HG02852 (cell line): ENCODE data around the gene GALNT16.

Experiments used
- ATAC-seq: cut with Tn5 transposase; IDR thresholded peaks from one replicate; pipeline ENCODE4 v1.9.1; 2021; ENCODE audit warnings: mild to moderate bottlenecking, moderate library complexity; ENCODE audit not compliant: unreplicated experiment

The GALNT16 gene

DNA sequence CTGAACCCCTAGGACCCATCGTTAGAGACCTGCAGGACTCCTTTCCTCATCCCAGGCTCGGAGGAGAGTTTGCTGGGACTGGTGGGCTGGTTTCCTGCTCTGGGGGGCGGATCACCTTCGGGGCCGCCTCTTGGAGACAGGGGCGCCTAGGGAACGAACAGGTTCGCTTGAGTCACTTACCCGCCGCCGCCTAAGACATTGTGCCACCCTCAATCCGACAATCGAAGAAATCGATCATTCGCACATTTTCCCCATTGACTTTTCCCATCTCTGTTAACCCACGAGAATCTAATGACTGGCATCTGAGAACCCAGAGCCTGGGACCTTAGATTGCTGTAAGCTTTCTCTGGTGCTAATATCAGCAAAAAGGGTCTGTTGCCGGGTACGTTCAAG lies 138.9 kb downstream of the GALNT16 start:
- no peak for ATAC-seq

DNA sequence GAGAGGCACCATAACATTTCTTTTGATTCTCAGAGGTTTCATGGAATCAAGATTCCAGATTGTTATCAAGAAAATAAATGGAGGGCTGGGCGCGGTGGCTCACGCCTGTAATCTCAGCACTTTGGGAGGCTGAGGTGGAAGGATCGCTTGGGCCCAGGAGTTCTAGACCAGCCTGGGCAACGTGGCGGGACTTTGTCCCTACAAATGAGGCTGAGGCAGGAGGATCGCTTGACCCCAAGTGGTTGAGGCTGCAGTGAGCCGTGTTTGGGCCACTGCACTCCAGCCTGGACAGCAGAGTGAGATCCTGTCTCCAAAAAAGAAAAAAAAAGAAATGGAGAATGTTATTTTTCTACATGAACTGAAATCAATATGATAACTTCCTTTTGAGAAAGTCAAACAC lies 139.8 kb downstream of the GALNT16 start:
- ATAC-seq, result no peak

DNA sequence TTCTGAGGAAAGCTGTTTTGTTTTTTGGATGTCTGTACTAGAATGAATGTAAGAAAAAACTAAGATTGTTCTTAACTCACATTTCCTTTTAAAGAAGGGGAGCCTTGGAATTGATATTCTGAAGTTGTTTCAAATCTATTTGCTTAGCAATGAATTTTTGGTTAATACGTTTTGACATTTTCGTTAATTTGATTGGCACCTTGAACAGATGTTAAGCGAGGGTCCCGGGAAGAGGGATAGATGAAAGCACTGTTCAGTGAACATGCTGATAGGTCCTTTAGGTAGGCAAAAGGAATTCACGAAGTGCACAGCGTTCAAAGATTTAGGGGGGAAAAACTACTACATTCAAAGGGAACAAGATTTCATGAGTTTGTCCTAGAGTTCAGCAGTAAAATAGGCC lies 140.2 kb downstream of the GALNT16 start:
- ATAC-seq, result no peak

DNA sequence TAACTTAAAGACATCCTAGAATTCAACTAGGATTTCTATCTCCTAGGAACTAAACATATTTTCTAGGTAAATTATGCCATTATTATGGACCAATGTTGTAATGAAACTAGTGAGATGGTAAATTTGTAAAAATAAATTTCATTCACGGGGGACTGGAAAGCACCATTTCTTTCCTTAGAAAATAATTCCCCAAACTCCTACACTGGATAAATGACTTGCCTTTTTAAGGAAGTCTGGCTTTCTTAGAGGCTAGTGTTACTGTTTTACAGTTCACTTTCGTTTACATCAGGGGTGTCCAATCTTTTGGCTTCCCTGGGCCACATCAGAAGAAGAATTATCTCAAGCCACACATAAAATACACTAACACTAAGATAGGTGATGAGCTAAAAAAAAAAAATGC lies 141.9 kb downstream of the GALNT16 start:
- no peak for ATAC-seq

DNA sequence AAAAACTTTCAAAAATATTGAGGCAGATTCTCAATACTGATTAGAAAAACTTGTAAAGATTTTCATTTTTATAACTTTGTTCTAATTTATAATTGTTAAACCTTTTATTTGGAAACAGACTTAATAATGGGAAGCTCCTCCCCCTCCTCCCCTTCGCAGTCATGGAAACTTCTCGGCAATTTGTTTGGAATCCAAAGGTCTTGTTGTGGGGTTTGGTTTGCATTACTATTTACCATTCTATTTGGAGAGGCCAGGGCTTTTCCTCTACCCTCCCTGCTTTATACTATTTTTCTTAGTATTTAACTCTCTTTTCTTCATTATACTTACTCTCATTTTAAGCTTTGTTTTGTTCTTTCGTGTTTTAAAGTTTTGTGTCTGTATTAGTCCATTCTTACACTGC lies 144.5 kb downstream of the GALNT16 start:
- no peak for ATAC-seq

DNA sequence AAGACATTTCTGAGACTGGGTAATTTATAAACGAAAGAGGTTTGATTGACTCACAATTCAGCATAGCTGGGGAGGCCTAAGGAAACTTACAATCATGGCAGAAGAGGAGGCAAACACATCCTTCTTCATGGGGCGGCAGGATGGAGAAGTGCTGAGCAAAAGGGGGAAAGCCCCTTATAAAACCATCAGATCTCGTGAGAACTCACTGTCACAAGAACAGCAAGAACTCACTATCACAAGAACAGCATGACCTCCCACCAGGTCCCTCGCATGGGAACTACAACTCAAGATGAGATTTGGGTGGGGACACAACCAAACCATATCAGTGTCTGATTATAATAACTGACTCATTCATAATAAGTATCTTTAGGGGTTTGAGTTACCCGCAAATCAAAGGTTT lies 144.9 kb downstream of the GALNT16 start:
- ATAC-seq, result no peak

DNA sequence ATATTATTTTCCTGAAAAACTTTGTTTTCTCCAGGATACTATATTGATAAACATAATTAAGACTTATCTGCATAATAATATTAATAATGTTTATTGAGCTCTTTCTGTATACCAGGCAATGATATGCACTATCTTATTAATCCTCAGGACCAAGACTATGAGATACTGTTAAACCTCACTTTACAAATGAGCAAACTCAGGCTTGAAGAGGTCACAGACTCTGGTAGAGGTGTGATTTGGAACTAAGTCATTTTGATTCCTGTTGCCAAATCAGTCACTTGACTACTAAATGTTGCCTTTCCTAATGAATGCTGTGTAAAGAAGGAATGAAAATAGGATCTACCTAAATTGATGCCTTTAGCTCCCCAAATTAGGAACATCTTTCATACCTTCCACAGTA lies 145.8 kb downstream of the GALNT16 start:
- no peak for ATAC-seq
